LoVo (cell line): ENCODE data around the gene B3GNT8.
A peak's percentile ranks its signal among the peaks of the same experiment; 100 is the strongest.
"Not testable (repeated sequence)": the region's sequence is repeated elsewhere in the genome, so short reads cannot be mapped to it uniquely, and the experiment has no call there.

Source experiments
- DNase-seq: peaks from one replicate; pipeline ENCODE4 v3.0.0-alpha.2; 2016; ENCODE audit warnings: low spot score

Gene B3GNT8, protein sequence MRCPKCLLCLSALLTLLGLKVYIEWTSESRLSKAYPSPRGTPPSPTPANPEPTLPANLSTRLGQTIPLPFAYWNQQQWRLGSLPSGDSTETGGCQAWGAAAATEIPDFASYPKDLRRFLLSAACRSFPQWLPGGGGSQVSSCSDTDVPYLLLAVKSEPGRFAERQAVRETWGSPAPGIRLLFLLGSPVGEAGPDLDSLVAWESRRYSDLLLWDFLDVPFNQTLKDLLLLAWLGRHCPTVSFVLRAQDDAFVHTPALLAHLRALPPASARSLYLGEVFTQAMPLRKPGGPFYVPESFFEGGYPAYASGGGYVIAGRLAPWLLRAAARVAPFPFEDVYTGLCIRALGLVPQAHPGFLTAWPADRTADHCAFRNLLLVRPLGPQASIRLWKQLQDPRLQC

DNA sequence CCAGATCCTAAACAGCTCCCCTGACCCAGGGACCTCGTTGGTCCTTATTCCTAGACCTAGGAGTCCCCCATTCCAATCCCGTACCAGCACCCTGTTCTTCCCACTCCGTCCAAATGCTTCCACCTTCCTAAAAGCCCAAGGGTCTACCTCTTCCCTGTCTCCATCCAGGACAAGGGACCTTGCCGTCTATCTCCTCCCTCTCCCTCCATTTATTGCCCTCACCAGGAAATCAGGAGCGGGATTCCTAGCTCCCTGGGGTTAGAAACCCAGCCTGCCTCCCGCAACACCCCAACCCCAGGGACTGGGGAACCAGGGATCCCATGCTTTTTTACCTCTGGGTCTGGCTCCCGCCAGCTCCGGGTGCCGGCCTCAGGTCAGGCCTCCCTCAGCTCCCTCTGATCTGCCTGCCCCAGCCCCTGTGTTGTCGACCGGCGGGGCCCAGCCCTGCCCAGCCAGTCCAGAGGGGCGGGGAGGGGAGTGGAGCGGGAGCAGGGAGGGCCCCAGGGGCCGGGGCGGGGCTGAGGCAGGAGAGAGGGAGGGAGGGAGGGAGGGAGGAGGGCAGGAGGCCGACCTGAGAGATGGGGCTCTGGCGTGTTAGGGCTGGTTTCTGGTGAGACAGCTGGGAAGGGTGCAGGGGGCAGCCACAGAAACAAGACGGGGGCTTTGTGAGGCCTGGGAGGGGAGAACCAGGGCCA, at the start of gene B3GNT8:
Gene B3GNT8 (minus strand): TSS at position 423 of the 695 bp plus-strand sequence. CDS start 596 bp downstream, outside the sequence.
- no peak for DNase-seq

DNA sequence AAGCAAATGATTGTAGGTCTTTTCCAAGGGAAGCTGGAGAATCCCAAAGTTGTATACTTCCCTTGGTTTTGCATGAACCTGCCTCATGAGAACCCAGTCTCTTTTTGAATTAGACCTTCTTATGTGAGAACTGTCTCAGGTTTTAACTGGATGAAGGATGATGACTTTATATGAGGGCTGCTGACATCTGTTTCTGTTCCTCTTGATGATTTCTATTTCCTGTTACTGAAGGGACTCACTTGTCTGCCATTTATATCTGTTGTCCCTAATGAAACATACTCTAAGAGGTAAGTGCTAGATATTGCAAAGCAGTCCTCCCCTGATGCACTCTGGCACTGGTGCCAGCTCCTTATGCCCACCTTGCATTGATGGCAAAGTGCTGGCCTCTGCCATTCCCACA, 49.4 kb upstream of the B3GNT8 start:
- no peak for DNase-seq

DNA sequence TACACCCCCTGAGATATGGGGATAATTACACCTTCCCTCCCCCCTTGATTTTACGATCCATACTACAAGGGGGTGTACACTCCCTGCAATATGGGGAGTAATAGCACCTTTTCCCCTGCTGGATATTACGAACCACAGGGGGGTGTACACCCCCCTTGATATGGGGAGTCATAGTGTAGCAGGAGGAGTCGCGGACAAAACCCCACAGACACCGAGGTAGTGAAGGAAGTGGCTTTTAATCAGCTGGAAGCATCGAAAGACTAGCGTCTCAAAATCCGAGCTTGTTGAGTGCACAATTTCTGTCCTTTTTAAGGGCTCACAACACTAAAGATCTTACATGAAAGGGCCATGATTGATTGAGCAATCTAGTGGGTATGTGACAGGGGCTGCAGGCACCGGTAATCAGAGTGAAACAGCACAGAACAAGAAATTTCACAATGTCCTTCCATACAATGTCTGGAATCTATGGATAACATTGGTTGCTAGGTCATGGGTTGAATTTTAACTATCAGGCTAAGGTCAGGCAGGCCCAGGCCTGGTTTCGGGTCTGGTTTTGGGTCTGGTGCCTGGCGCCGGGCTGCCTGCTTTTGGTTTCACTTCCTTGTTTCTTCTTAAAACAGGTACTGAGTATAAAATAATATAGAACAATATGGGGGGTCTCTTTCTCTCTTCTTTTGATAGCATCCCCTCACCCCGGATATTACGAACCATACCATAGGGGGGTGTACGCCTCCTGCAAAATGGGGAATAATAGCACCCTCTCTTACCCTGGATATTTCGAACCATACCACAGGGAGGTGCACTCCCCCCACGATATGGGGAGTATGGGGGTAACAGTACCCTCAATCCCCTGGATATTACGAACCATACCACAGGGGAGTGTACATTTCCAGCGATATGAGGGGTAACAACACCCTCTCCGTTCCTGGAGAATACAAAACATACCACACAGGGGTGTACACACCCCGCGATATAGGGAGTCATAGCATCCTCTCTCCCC, 36.4 kb upstream of the B3GNT8 start:
- not testable (repeated sequence) for DNase-seq

DNA sequence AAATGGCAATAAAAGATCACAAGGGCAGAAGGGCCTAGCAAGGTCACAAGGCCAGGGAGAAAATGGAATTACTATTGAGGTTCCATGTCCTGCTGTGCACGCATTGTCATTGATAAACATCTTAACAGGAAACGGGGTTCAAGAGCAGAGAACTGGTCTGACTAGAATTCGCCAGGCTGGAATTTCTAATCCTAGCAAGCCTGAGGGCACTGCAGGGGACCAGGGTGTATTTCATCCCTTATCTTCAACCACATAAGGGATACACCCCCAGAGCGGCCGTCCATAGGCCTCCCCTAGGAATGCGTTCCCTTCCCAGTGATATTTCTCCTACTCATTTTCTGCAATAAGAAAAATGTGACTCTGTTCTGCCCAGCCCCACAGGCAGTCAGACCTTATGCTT, 35.3 kb upstream of the B3GNT8 start:
- no peak for DNase-seq

DNA sequence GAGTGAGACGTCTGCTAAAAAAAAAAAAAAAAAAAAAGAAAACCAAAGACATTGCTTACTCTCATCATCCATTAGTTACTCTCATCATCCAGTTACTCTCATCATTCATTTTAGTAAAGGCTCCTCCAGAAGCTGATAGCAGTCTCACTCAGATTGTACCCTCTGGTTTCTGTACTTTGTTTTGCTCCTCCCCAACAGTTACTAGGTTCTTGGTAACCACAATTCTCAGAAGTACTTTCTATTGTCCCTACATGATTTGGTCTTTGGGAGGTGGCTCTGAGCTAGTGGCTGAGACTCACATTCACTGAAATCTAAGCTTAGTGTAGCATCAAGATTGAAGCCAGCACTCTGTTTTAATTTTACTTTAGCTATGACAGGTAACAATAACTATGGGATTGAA, 30.1 kb upstream of the B3GNT8 start:
- DNase-seq: no peak

DNA sequence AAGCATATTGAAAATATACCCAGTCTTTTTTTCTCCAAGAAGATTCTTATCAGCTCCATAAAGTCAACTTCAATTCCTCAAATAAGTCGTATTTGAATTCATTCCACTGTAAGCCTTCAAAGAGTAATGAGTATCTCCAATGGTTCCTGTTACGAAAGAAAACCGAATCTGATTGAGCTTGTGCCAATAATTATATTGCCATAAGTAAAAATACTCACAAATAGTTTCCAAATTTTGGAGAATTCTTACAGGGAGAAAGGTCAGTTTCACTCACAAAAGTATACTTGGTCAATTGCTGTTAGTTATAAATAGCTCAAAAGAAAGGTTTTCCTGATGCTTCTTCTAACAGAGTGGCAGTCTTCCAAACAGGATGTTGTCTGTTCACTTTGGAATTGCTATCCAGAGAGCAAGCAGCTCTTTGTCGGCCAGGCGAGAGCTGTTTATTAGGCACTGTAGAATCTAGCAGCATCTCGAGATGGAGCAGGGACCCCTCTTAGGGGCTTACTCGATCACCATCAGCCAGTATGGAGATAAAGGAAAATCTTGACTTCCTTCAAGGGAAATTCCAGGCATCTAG, 29.3 kb upstream of the B3GNT8 start:
- no peak for DNase-seq

DNA sequence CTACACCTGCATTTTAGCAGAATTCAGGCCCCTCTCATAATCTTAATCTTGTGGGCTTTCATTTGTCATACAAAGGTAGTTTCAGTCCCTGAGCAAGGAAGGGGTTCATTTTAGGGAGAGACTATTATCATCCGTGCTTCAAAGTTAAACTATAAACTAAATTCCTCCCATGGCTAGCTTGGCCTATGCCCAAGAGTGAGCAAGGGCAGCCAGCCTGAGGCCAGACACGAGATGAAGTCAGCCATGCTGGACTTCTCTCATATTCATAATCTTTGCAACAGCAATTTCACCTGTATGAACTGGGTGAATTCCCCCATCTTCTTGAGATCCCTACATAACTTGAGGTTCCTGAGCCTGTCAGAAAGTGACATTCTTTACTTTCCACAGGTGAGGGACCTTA, 28.8 kb upstream of the B3GNT8 start:
- DNase-seq: no peak

DNA sequence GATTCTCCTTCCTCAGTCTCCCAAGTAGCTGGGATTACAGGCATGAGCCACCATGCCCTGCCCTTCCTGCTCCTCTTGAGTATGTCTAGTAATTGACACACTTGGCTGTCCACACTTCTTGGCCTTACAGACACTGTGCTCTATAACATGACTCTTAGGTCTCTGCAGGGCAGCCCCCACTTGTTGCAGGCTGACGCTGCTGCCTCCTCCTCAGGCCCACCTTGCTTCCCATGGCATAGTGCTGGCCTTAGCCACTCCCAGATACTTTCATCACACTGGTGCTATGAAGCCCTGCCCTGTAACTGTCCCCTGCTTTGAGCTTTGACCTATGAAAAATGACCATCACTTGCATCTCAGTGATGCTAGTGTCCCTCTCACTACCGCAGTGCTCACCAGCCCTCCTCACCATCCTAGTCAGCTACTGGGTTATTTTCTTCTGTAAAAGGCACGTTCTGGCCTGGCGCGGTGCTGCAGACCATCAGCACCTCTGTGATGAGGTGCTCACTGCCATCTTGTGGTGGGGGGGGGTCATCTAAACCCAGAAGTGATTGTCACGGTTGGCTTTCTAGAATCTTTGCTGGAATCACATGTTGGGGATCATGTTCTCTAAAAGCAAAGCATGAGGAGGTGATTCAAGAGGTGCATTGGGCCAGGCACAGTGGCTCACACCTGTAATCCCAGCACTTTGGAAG, 25.6 kb upstream of the B3GNT8 start:
- DNase-seq: no peak

DNA sequence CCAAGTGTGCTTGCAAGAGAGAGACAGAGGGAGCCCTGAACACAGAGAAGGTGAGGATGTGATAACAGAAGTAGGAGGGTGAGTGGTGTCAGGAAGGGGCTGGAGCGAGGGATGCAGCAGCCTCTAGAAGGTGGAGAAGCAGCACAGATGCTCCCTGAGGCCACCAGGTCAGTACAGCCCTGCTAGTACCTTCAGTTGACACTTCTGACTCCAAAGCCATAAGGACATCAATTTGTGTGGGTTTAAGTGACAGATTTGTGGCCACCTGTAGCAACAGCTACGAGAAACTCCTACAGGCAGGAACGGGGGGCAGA, 22.6 kb upstream of the B3GNT8 start:
- DNase-seq: no peak

DNA sequence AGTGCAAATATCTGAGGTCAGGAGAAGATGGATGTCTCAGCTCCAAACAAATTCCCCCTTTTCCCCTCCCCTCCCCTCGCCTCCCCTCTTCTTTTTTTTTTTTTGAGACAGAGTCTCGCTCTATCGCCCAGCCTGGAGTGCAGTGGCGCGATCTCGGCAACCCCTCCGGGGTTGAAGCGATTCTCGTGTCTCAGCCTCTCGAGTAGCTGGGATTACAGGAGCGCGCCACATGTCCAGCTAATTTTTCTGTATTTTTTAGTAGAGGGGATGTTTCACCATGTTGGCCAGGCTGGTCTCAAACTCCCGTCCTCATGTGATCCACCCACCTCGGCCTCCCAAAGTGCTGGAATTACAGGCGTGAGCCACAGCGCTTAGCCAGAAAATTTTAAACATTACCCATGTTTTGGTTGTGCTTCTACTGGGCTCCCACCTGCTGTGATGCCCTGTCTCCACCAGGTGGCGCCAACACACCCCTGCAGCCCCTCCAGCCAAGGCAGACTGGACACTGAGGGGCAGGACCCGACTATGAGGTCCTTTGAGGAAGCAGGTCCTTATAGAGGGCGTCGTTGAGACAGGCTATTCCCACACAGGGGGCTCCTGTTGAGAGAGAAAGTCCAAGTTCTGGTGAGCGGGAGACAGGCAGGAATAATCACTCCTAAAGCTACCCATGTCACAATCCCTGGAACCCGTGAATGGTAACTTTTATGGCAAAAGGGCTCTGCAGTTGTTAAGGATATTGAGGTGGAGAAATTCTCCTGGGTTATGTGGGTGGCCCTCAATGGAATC, 22.1 kb upstream of the B3GNT8 start:
- DNase-seq: peak; percentile 65

DNA sequence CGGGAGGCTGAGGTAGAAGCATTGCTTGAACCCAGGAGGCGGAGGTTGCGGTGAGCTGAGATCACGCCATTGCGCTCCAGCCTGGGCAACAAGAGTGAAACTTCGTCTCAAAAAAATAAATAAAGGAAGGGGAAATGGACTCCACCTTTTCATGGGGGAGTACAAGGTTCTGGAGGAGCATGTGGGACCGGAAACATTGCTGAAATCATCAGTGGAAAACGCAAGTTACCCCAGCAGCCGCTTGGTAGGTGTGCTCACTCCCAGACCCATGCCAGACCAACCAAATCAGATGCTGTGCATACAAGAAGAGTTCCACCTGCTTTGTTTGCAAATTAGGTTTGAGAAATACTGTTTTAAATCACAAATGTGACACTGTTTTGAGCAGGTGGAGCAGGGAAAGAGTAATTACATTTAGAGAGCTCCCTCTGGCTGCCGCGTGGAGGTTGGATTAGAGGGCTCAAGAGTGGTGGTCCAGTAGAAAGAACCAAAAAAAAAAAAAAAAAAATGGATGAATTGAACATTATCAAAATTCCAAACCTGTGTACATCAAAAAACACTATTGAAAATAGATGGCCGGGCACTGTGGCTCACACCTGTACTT, 20.7 kb upstream of the B3GNT8 start:
- DNase-seq: no peak

DNA sequence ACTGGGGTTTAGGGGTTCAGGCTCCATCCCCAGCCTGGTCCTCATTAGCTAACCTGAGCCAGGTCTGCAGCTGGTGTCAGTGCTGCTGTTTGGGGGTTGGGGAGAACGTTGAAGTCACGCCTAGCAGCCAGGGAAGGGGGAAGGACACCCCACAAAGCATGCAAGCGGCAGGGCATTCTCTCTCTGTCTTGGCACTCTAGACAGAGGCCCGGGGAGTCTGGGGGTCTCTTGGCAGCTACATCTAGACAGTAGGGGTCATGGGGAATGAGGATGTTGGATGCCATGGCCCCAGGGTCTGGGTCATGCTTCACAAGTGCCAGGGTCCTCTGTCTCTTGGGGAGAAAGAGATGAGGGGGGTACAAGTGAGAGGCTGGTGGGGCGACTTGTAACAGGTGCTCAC, 18.4 kb upstream of the B3GNT8 start:
- DNase-seq: no peak

DNA sequence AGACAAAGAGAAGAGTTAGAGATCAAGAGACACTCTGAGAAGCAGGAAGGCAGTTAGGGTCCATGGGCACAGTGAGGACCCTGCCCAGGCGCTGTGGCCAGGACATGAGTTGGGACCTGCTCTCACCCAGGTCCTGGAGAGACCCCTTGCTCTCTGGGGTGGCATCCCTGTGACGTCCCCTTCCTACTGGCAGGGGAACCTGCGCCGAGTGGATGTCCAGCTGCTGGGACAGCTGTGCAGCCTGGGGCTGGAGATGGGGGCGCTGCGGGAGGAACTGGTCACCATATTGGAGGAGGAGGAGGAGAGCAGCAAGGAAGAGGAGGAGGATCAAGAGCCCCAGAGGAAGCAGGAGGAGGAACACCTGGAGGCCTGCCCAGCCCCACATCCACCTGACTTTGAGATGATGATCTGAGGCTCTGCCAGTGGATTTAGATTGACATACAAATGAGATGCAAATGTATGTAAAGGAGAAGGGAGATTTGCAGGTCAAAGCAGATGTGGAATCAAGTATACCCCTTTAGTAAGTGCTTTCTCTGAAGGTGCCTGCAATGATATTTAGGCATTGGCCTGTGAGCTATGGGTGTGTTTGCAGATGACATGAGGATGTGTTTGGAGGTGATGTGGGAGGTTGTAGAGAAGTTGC, 16.8 kb upstream of the B3GNT8 start:
- no peak for DNase-seq

DNA sequence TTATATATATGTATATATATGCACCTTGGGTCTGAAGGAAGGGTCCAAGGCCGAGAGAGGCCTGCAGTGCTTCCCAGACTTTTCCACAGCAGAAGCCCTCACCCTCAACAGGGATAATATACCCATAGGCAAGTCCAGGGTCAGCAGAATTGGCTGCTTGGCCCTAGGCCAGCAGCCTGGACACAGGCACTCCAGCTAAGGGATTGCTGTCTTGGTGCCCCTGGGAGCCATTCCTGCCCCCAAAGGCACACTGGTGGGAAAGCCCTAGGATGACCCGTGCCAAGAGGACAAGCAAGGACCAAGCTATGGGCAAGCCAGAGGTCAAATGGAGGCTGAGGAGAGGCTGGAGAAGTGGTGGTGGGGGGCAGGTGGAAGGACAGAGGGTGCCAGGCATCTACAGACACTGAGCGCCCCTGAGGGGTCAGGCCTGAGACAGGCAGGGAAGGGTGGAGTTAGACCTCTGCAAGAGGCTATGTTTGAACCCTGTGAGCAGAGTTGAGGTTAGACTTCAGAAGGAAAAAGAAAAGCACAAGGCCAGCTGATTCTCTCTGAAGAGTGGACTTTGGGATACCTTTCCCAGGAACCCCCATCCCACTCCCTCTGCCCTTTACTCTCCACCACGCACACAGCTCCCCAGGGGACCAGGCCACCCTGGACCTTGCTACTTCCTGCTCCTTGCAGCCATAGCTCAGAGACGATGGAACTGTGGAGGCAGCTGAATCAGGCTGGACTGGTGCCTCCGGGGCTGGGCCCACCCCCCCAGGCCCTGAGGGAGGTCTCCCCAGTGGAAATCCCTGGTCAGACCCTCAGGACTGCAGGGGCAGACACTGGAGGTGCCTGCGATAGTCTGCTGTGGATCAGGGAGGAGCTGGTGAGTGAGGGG, 15.5 kb upstream of the B3GNT8 start, which contains the start of gene ERICH4:
Gene ERICH4 (plus strand): TSS at position 684 of the 883 bp plus-strand sequence. CDS start 14 bp downstream, at position 698.
- no peak for DNase-seq

DNA sequence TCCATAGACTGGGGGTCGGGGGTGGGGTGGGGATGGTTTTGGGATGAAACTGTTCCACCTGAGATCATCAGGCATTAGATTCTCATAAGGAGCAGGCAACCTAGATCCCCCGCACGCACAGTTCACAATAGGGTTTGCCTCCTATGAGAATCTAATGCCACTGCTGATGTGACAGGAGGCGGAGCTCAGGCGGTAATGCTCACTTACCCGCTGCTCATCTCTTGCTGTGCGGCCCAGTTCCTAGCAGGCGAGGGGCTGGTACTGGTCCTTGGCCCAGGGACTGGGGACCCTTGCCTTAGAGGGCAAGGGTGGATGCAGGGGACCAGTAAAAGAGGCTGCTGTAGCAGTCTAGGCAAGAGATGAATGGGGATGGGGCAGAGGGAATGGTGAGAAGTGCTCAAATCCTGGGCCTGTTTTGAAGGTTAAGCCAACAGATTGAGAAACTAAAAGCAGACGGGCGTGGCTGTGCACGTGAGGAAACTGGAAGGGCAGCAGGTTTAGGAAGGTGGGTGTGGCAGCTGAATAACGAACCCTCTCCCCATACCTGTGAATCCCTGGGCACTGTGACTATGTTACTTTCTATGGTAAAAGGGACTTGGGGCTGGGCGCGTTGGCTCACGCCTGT, 14.3 kb upstream of the B3GNT8 start:
- DNase-seq: no peak

DNA sequence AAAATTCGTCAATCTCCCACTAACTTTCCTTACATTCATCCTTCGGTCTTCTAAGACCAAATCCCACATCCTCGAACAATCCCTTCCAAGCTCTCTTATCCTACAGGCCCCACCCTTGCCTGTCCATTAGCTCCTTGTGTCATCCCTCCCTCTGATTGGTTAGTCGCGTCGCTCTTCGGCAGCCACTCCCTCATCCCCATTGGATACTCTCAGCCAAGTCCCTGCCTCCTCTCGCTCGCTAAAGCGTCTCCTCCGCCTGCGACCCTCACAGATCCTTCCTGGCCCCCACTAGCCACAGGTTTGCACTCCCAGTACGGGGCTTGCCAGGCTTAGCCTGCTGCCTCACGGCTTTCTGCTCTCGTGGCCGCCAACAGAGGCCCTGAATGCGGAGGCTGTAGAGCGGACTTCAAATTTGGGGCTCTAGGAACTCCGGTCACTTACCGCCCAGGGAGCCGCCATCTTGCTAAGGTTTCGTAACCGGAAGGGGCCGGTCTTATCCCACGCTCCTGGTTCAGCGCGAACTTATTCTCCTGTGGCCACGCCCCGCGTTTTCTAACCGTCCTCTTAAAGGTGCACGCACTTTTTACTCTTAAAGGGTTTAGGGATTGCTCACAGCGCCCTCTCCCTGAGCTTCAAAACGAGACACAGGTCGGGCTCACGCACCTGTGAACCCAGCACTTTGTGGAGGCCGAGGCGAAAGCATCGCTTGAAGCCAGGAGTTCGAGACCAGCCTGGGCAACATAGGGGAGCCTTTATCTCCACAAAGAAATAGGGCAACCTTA, 12.5 kb upstream of the B3GNT8 start, which contains the start of gene DMAC2:
Gene DMAC2 (minus strand): TSS at position 472 of the 782 bp plus-strand sequence. CDS start 13 bp downstream, at position 459.
- DNase-seq: peak; percentile 97

DNA sequence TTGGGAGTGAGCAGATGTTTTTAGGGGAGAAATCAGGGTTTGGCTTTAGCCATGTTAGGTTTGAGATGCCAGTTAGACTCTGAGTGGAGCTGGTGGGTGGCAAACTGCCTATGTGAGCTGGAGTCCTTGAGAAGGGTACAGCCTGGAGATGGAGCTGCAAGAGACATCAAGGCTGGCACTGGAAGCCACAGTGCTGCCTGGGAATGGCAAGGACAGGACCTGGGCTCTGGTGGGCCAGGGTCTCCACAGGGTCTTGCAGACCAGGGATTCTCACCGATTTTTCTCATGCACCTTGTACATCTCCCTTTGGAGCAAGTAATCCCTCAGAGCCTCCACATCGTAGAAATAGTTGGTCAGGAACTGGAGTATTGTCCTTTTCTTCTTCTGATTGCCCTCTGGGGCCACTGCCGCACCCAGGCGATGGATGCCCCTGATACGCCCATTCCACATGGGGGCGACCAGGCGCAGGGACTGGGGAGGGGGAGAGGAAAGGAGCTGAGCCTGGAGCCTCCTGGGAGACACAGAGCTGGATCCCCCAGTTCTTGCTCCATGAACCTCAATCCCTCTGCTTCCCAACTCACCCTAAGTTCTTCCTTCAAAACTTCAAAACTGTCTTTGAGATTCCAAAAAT, 10.9 kb upstream of the B3GNT8 start:
- DNase-seq: no peak
